Suprapubic skin (tissue), 4 donors: ENCODE measurements around the gene CCDC158. TPM values are rescaled to one million over a fixed set of nuclear protein-coding genes. Genes with fewer than 3 reads are reported as not detected.

Experiments used
- DNase-seq, 2 donors: peaks; one replicate each; pipeline ENCODE4 v3.0.0-alpha.2; 2019; ENCODE audit warnings: low spot score in 2 of 2
- H3K27ac ChIP-seq: fragments of 200-600 bp; sonication (generic); one replicate; pipeline ENCODE4 v1.5.1; 2019
- H3K27me3 ChIP-seq: fragments of 200-600 bp; sonication (generic); one replicate; pipeline ENCODE4 v1.5.1; 2019
- H3K36me3 ChIP-seq: fragments of 200-600 bp; sonication (generic); one replicate; pipeline ENCODE4 v1.5.1; 2019
- H3K4me1 ChIP-seq: fragments of 200-600 bp; sonication (generic); one replicate; pipeline ENCODE4 v1.5.1; 2019
- H3K4me3 ChIP-seq: fragments of 200-600 bp; sonication (generic); one replicate; pipeline ENCODE4 v1.5.1; 2019; ENCODE audit warnings: mild to moderate bottlenecking
- H3K9me3 ChIP-seq: fragments of 200-600 bp; sonication (generic); one replicate; pipeline ENCODE4 v1.5.1; 2019
- CTCF ChIP-seq, 2 donors: fragments of 200-600 bp in 1 of 2; fragments of 450-650 bp in 1 of 2; sonication (generic) in 1 of 2; IDR thresholded peaks; one replicate each; pipeline ENCODE4 v1.5.1; 2016 to 2019; ENCODE audit warnings: antibody characterized with exemption in 2 of 2, mild to moderate bottlenecking in 1 of 2, moderate library complexity in 1 of 2
- EP300 ChIP-seq: sonication (generic); formaldehyde crosslinking; IDR thresholded peaks from one replicate; pipeline ENCODE4 v1.6.1; 2017; ENCODE audit warnings: antibody characterized with exemption
- POLR2A ChIP-seq, 2 donors: fragments of 450-650 bp; IDR thresholded peaks; one replicate each; pipeline ENCODE4 v1.6.1; 2017; ENCODE audit warnings: antibody characterized with exemption in 2 of 2, mild to moderate bottlenecking in 2 of 2, moderate library complexity in 2 of 2
- POLR2AphosphoS5 ChIP-seq, 3 donors: sonication (generic); formaldehyde crosslinking; IDR thresholded peaks; one replicate each; pipeline ENCODE4 v1.6.1; 2017; ENCODE audit warnings: antibody characterized with exemption in 3 of 3
- WGBS: methylation state at CpG from one replicate; pipeline ENCODE4 v1.1.5; 2018; 5-methylcytosine and 5-hydroxymethylcytosine counted together
- total RNA-seq, 4 donors: library from RNA; depleted of rRNA; stranded (reverse); fragments of >200 nt; gene quantifications; one replicate each; pipeline ENCODE4 v1.1.0, GENCODE V29; 2016

CCDC158 gene
- total RNA-seq, 4 donors from 2014 or later, result 0.72 TPM; not detected in 3

- no peak overlapping the region for H3K4me3 ChIP-seq
- no peak for DNase-seq
- H3K27ac ChIP-seq, result no peak overlapping the region
- TF ChIP-seq POLR2AphosphoS5 (IDR thresholded peaks at IDR 0.05) (no peak), POLR2A (IDR thresholded peaks at IDR 0.05) (no peak), EP300 (no peak), CTCF (IDR thresholded peaks at IDR 0.05) (no peak)
- 80% methylated on average over 3 of the region's 3 CpGs for WGBS
- H3K36me3 ChIP-seq, result no peaks in the 10 kb centered on the region
- no peaks in the 10 kb centered on the region for H3K27me3 ChIP-seq
- H3K4me1 ChIP-seq, result peaks cover 19% of the 10 kb centered on the region
- H3K9me3 ChIP-seq, result no peaks in the 10 kb centered on the region
These were observed 110.9 kb downstream of the CCDC158 start for GRCh38 chr4:76309939-76310550.

GRCh38 chr4:76308548-76308947 lies 112.4 kb downstream of the CCDC158 start:
- H3K4me3 ChIP-seq, result no peak overlapping the region
- WGBS, result 84% methylated on average over 4 of the region's 6 CpGs
- H3K9me3 ChIP-seq, result no peaks in the 10 kb centered on the region
- no peak overlapping the region for H3K27ac ChIP-seq
- TF ChIP-seq POLR2AphosphoS5 (IDR thresholded peaks at IDR 0.05), result no peak
- no peak for TF ChIP-seq EP300
- TF ChIP-seq CTCF (IDR thresholded peaks at IDR 0.05), result no peak
- no peak for TF ChIP-seq POLR2A (IDR thresholded peaks at IDR 0.05)
- H3K27me3 ChIP-seq, result no peaks in the 10 kb centered on the region
- peaks cover 19% of the 10 kb centered on the region for H3K4me1 ChIP-seq
- no peaks in the 10 kb centered on the region for H3K36me3 ChIP-seq
- no peak for DNase-seq

- Histone ChIP-seq H3K9me3 (no peaks in the 10 kb centered on the region), H3K4me1 (peaks cover 19% of the 10 kb centered on the region), H3K27ac (no peak overlapping the region), H3K27me3 (no peaks in the 10 kb centered on the region), H3K36me3 (no peaks in the 10 kb centered on the region), H3K4me3 (peak overlapping the region; percentile 94)
- DNase-seq, result no peak
- TF ChIP-seq CTCF (IDR thresholded peaks at IDR 0.05), result no peak
- no peak for TF ChIP-seq EP300
- TF ChIP-seq POLR2A (IDR thresholded peaks at IDR 0.05), result no peak
- TF ChIP-seq POLR2AphosphoS5 (IDR thresholded peaks at IDR 0.05), result no peak
- 49% methylated on average over 4 of the region's 4 CpGs for WGBS
These were observed 113.3 kb downstream of the CCDC158 start for GRCh38 chr4:76307660-76308014.

DNA sequence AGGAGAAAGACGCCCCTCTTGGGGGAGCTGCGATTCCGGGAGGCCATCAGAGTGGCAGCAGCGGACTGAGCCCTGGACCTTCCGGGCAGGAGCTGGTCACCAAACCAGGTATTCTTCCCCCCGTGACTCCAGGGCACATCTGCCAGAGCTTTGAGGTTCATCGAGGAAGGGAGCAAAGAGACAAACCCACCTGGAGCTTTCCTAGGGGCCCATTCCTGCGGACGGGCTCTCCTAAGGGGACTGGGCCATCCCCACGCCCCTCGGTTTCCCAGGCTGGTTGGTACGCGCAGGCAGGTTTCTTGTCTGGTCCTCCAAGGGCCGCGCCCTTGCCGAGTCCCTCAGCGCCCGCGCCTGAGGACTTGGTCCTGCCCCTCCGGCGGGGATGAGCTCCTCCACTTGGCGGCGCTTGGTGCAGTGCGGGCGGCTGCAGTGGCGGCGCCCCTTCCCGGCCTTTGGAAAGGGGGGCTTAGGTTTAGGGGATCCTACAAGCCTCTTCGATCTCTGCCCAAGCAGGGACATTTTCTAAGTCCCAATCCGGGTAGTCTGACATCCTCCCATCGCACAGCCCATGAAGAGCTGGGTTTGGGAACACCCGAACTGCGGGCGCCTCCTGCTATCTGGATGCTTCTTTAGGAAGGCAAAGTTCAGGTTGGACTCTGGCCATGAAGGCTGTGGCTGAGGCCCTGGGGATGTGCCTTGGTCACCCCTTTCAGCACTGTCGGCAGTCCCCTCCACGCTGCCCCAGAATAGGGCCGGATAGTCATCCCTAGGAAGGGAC lies 113.9 kb downstream of the CCDC158 start:
- 10% methylated on average over 18 of the region's 37 CpGs for WGBS
- peak overlapping the region; percentile 62 for H3K27ac ChIP-seq

More for the DNA sequence above, 113.9 kb downstream of the CCDC158 start:
- no peaks in the 10 kb centered on the region for H3K9me3 ChIP-seq
- no peaks in the 10 kb centered on the region for H3K36me3 ChIP-seq
- peaks cover 19% of the 10 kb centered on the region for H3K4me1 ChIP-seq
- H3K4me3 ChIP-seq, result peak overlapping the region; percentile 94
- TF ChIP-seq POLR2AphosphoS5 (IDR thresholded peaks at IDR 0.05), result no peak
- peak in 1 of 2 donors; percentile 18 for TF ChIP-seq CTCF (IDR thresholded peaks at IDR 0.05)
- H3K27me3 ChIP-seq, result no peaks in the 10 kb centered on the region
- peak in 1 of 2 donors; percentile 71 for DNase-seq
